ENCODE results near the gene INPP5J. TPM values are rescaled to one million over a fixed set of nuclear protein-coding genes. Genes with fewer than 3 reads are reported as not detected.

Gene INPP5J
- total and polyA plus RNA-seq, 10 of the 15 experiments (the other 5 are each of a cell fraction or from before 2014, with no cell fraction given): 0.18 to 2.8 (median 1.5) TPM; not detected in 1

- CTCF ChIA-PET: interaction anchor here (1.1 to 2.6 kb wide), 4 partner anchors 9 to 219 kb away, joined by 3 to 7 read pairs (median 4); partner anchors contain the start of gene SELENOM
- ATAC-seq (no peak), FAIRE-seq (no peak), DNase-seq (ENCODE audit: low read depth, low spot score) (no peak)
- Histone ChIP-seq H3K36me3 (ENCODE audit: control insufficient read depth in 2 of 2, insufficient read depth in 2 of 2, low read length in 1 of 2) (peaks cover 0 to 6% of the 10 kb centered on the region in 2 experiments; a peak in 3 of 4 replicates), H3K4me2 (ENCODE audit: control insufficient read depth, insufficient read depth) (no peak overlapping the region), H4K20me1 (ENCODE audit: control insufficient read depth, insufficient read depth) (no peaks in the 10 kb centered on the region), H3K9ac (ENCODE audit: control insufficient read depth, insufficient read depth, low read length) (no peak overlapping the region), H2AFZ (ENCODE audit: control insufficient read depth, low read depth, low read length) (no peak overlapping the region), H3K4me3 (no peak overlapping the region), H3K4me1 (ENCODE audit: control insufficient read depth, insufficient read depth, low read length) (no peaks in the 10 kb centered on the region), H3K27ac (ENCODE audit: control insufficient read depth, insufficient read depth) (no peak overlapping the region), H3K9me3 (replicated peaks; ENCODE audit: control insufficient read depth, insufficient read depth, low read length) (no peaks in the 10 kb centered on the region), H3K79me2 (ENCODE audit: control insufficient read depth, insufficient read depth, low read length) (no peaks in the 10 kb centered on the region), H3K27me3 (replicated peaks in 1 of 2; ENCODE audit: control insufficient read depth in 2 of 2, insufficient read depth in 2 of 2, low read length in 1 of 2) (no peaks in the 10 kb centered on the region)
- RAD21 ChIA-PET (ENCODE audit: unreplicated experiment): interaction anchor here (0.6 to 1.3 kb wide), 2 partner anchors 10 to 113 kb away, joined by 3 read pairs; no protein-coding TSS in a partner anchor
- no TSS peak for BruUV-seq (replicated peaks)
- WGBS (ENCODE audit: insufficient coverage, insufficient replicate concordance, low lambda C conversion rate, missing lambda C conversion rate): 51% methylated on average over 5 of the region's 5 CpGs
- in situ Hi-C loops (cut with MboI): no loop called here
- intact Hi-C loops (cut with micrococcal nuclease; ENCODE audit: unreplicated experiment): no loop called here
- POLR2A ChIA-PET: interaction anchor here (1.7 kb wide), 1 partner anchor 11 kb away, joined by 4 read pairs; no protein-coding TSS in a partner anchor
- TF ChIP-seq EZH2 (IDR thresholded peaks at IDR 0.05; ENCODE audit: borderline replicate concordance, control insufficient read depth, low read depth, low read length) (no peak), NFIC (IDR thresholded peaks at IDR 0.05; ENCODE audit: low read depth, low read length) (no peak), EED (IDR thresholded peaks at IDR 0.05; ENCODE audit: low read depth) (no peak), HCFC1 (IDR thresholded peaks at IDR 0.05; ENCODE audit: low read length) (no peak), SP1 (IDR thresholded peaks at IDR 0.05; ENCODE audit: low read depth, low read length) (no peak), CREM (IDR thresholded peaks at IDR 0.05; ENCODE audit: low read depth) (no peak), CREB1 (IDR thresholded peaks at IDR 0.05; ENCODE audit: low read depth) (no peak), IKZF1 (conservative IDR thresholded peaks at IDR 0.05) (no peak)
- SMC1A ChIA-PET (ENCODE audit: uncharacterized antibody, unreplicated experiment): interaction anchor here (0.7 to 0.9 kb wide), 2 partner anchors 11 to 991 kb away, joined by 3 read pairs; no protein-coding TSS in a partner anchor
Observed at GRCh38 chr22:31094021-31094551, 28.7 kb upstream of the INPP5J start.

All from GM12878 (cell line).